ENCODE data around the gene WWOX.

DNA sequence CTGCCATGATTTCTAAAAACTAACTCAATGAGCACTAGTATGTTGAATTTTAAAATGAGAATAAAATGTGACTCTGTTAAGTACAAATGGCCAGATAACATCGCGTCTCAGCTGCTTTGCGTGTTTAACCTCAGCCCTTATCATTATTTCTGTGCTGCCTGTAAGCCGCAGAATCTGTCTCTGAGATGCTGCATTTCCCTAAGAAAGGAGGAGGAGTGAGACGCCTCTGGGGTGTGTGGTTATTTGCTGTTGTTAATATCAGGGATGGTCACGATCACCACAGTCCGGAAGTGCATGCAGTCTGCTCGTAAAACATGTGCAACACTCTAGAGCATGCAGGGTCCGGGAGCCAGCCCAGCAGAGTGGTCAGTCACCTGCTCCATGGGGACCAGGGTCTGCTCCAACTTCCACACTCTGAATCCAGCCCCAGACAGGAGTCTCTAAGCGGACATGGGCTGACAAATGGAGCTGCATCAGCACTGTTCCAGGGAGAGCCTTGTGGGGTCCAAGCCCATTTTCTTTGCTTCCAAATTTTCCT lies 1158.6 kb downstream of the WWOX start:
- TF ChIP-seq, protein P1, sequence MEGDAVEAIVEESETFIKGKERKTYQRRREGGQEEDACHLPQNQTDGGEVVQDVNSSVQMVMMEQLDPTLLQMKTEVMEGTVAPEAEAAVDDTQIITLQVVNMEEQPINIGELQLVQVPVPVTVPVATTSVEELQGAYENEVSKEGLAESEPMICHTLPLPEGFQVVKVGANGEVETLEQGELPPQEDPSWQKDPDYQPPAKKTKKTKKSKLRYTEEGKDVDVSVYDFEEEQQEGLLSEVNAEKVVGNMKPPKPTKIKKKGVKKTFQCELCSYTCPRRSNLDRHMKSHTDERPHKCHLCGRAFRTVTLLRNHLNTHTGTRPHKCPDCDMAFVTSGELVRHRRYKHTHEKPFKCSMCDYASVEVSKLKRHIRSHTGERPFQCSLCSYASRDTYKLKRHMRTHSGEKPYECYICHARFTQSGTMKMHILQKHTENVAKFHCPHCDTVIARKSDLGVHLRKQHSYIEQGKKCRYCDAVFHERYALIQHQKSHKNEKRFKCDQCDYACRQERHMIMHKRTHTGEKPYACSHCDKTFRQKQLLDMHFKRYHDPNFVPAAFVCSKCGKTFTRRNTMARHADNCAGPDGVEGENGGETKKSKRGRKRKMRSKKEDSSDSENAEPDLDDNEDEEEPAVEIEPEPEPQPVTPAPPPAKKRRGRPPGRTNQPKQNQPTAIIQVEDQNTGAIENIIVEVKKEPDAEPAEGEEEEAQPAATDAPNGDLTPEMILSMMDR (IDR thresholded peaks at IDR 0.05) = no peak
- TF ChIP-seq POLR2A (IDR thresholded peaks at IDR 0.05) (no peak), POLR2AphosphoS5 (IDR thresholded peaks at IDR 0.05) (no peak)

All from gastroesophageal sphincter (tissue), 3 donors.